SK-N-SH (cell line): ENCODE results near the gene THSD7B. TPM values are rescaled to one million over a fixed set of nuclear protein-coding genes. Genes with fewer than 3 reads are reported as not detected.

Experiments used
- CTCF ChIA-PET: fragments of 300-600, 350-600 bp; formaldehyde crosslinking; extraction: SDS; loops from one replicate; lab custom pipeline; 2021; lab: Yijun Ruan, JAX
- POLR2A ChIA-PET: fragments of 350-600 bp; sonication (Branson Sonifier 250); formaldehyde crosslinking; extraction: SDS; loops from one replicate; lab custom pipeline; 2020; ENCODE audit warnings: antibody characterized with exemption, inconsistent platforms; lab: Yijun Ruan, JAX
- DNase-seq: peaks from one replicate; pipeline ENCODE4 v3.0.0; 2012
- H2AFZ ChIP-seq: fragments of 200-600 bp; sonication (generic); 2 replicates; pipeline ENCODE4 v1.8.1; 2016; ENCODE audit warnings: antibody characterized with exemption, mild to moderate bottlenecking, low read depth
- H3F3A ChIP-seq: fragments of 200-600 bp; sonication (generic); replicated peaks from 2 replicates; pipeline ENCODE3; 2016; ENCODE audit warnings: antibody characterized with exemption, mild to moderate bottlenecking; ENCODE audit not compliant: insufficient read depth
- H3K27ac ChIP-seq, 2 experiments: fragments of 200-500 bp in 1 of 2; fragments of 200-600 bp in 1 of 2; sonication (Bioruptor generic) in 1 of 2; sonication (generic), shearing (Covaris generic) in 1 of 2; 2 replicates each; pipeline versions ENCODE4 v1.5.1 to v1.6.1; 2014 to 2016; ENCODE audit warnings: low read depth in 2 of 2, inconsistent platforms in 1 of 2, low read length in 1 of 2, mild to moderate bottlenecking in 1 of 2, mixed read lengths in 1 of 2
- H3K27me3 ChIP-seq: fragments of 200-600 bp; sonication (generic), shearing (Covaris generic); 2 replicates; pipeline ENCODE4 v1.6.1; 2016; ENCODE audit warnings: mixed run types; ENCODE audit not compliant: insufficient read depth
- H3K36me3 ChIP-seq, 2 experiments: fragments of 200-500 bp in 1 of 2; fragments of 200-600 bp in 1 of 2; sonication (Bioruptor generic) in 1 of 2; sonication (generic) in 1 of 2; replicated peaks in 1 of 2; 2 replicates each; pipeline versions ENCODE3 to v1.5.1; 2014 to 2016; ENCODE audit warnings: low read length in 1 of 2, mild to moderate bottlenecking in 1 of 2; ENCODE audit not compliant: insufficient read depth in 2 of 2, control insufficient read depth in 1 of 2
- H3K4me1 ChIP-seq, 2 experiments: fragments of 200-500 bp in 1 of 2; fragments of 200-600 bp in 1 of 2; sonication (Bioruptor generic) in 1 of 2; sonication (generic), shearing (Covaris generic) in 1 of 2; 2 replicates each; pipeline versions ENCODE4 v1.5.1 to v1.6.1; 2014 to 2016; ENCODE audit warnings: low read depth in 1 of 2, low read length in 1 of 2, mixed run types in 1 of 2; ENCODE audit not compliant: insufficient read depth in 2 of 2, control insufficient read depth in 1 of 2
- H3K4me2 ChIP-seq: fragments of 200-600 bp; sonication (generic), shearing (Covaris generic); 2 replicates; pipeline ENCODE4 v1.6.1; 2017; ENCODE audit warnings: mixed run types
- H3K4me3 ChIP-seq, 2 experiments: fragments of 200-500 bp in 1 of 2; fragments of 200-600 bp in 1 of 2; sonication (Bioruptor generic) in 1 of 2; sonication (generic), shearing (Covaris generic) in 1 of 2; 2 replicates each; pipeline versions ENCODE4 v1.5.1 to v1.8.1; 2014 to 2016; ENCODE audit warnings: low read depth in 2 of 2, inconsistent platforms in 1 of 2, low read length in 1 of 2, mild to moderate bottlenecking in 1 of 2, mixed read lengths in 1 of 2, moderate library complexity in 1 of 2
- H3K79me2 ChIP-seq: fragments of 200-600 bp; sonication (generic); 2 replicates; pipeline ENCODE4 v1.8.1; 2017; ENCODE audit warnings: mild to moderate bottlenecking; ENCODE audit not compliant: insufficient read depth
- H3K9ac ChIP-seq: fragments of 200-600 bp; sonication (generic); 2 replicates; pipeline ENCODE4 v1.6.1; 2017; ENCODE audit warnings: mixed run types
- H3K9me2 ChIP-seq: fragments of 200-600 bp; sonication (generic); 2 replicates; pipeline ENCODE4 v1.6.1; 2017; ENCODE audit warnings: mixed run types
- H3K9me3 ChIP-seq: fragments of 200-600 bp; sonication (generic); 2 replicates; pipeline ENCODE4 v1.6.1; 2017; ENCODE audit warnings: mixed run types, mild to moderate bottlenecking, moderate library complexity
- H4K20me1 ChIP-seq: fragments of 200-600 bp; sonication (generic); 2 replicates; pipeline ENCODE4 v1.6.1; 2017; ENCODE audit warnings: mild to moderate bottlenecking, mixed run types; ENCODE audit not compliant: insufficient read depth
- CTCF ChIP-seq: fragments of 200-600 bp; sonication (generic); IDR thresholded peaks from 2 replicates; pipeline ENCODE4 v1.6.1; 2017; ENCODE audit warnings: antibody characterized with exemption, mild to moderate bottlenecking, moderate library complexity
- ELF1 ChIP-seq: IDR thresholded peaks from 2 replicates; pipeline ENCODE4 v1.4.0; 2012
- FOSL2 ChIP-seq: IDR thresholded peaks from 2 replicates; pipeline ENCODE4 v1.4.0; 2012; ENCODE audit warnings: low read depth, mild to moderate bottlenecking, moderate library complexity, borderline replicate concordance
- GABPA ChIP-seq: IDR thresholded peaks from 2 replicates; pipeline ENCODE4 v1.4.0; 2012; ENCODE audit warnings: low read depth, mild to moderate bottlenecking
- GATA2 ChIP-seq: sonication (generic); formaldehyde crosslinking; IDR thresholded peaks from 2 replicates; pipeline ENCODE4 v1.5.0; 2020; ENCODE audit warnings: mild to moderate bottlenecking, missing genetic modification reagents
- JUND ChIP-seq: IDR thresholded peaks from 2 replicates; pipeline ENCODE4 v1.4.0; 2012
- NFIC ChIP-seq: IDR thresholded peaks from 2 replicates; pipeline ENCODE4 v1.4.0; 2012; ENCODE audit warnings: borderline replicate concordance
- POLR2AphosphoS5 ChIP-seq: IDR thresholded peaks from 2 replicates; pipeline ENCODE4 v1.6.1; 2012; ENCODE audit warnings: low read depth, low read length
- RAD21 ChIP-seq: IDR thresholded peaks from 2 replicates; pipeline ENCODE4 v1.6.1; 2012; ENCODE audit warnings: mild to moderate bottlenecking, low read length
- RXRA ChIP-seq: IDR thresholded peaks from 2 replicates; pipeline ENCODE4 v1.4.0; 2012; ENCODE audit warnings: low read depth, mild to moderate bottlenecking, borderline replicate concordance
- TAF1 ChIP-seq: IDR thresholded peaks from 2 replicates; pipeline ENCODE4 v1.6.1; 2012; ENCODE audit warnings: low read depth, mild to moderate bottlenecking, low read length, moderate library complexity, borderline replicate concordance
- TEAD4 ChIP-seq: IDR thresholded peaks from 2 replicates; pipeline ENCODE4 v1.4.0; 2012; ENCODE audit warnings: mild to moderate bottlenecking, borderline replicate concordance; ENCODE audit not compliant: insufficient read depth
- YY1 ChIP-seq: IDR thresholded peaks from 2 replicates; pipeline ENCODE4 v1.4.0; 2012; ENCODE audit warnings: low read depth, mild to moderate bottlenecking
- WGBS: methylation state at CpG from one replicate; pipeline ENCODE4 v1.1.6; 2017; ENCODE audit warnings: low lambda C conversion rate; 5-methylcytosine and 5-hydroxymethylcytosine counted together
- polyA plus RNA-seq, 3 experiments: library from polyadenylated mRNA; depleted of rRNA; stranded (reverse); fragments of >200 nt; gene quantifications; 2 replicates each; pipeline ENCODE4 v1.2.3, GENCODE V29; 2012
- TF ChIP-seq, protein P1 (sequence below): IDR thresholded peaks from 2 replicates; pipeline ENCODE4 v1.4.0; 2012; ENCODE audit warnings: low read depth, borderline replicate concordance
- TF ChIP-seq, protein P2 (sequence below): IDR thresholded peaks from 2 replicates; pipeline ENCODE4 v1.6.1; 2012; ENCODE audit warnings: mild to moderate bottlenecking, low read depth, low read length, moderate library complexity
- TF ChIP-seq, protein P3 (sequence below): IDR thresholded peaks from 2 replicates; pipeline ENCODE4 v1.4.0; 2012; ENCODE audit warnings: low read depth, borderline replicate concordance

The THSD7B gene
- polyA plus RNA-seq, 1 of the 3 experiments (the other 2 are of a cell fraction) = not detected

GRCh38 chr2:137521653-137522619, 756.6 kb downstream of the THSD7B start:
- Histone ChIP-seq H3F3A (no peaks in the 10 kb centered on the region), H4K20me1 (no peaks in the 10 kb centered on the region), H3K9me3 (no peaks in the 10 kb centered on the region), H3K9me2 (no peaks in the 10 kb centered on the region), H3K9ac (no peak overlapping the region), H3K79me2 (no peaks in the 10 kb centered on the region), H3K4me1 (no peaks in the 10 kb centered on the region), H3K36me3 (no peaks in the 10 kb centered on the region), H3K4me3 (no peak overlapping the region), H3K4me2 (no peak overlapping the region), H2AFZ (no peak overlapping the region), H3K27me3 (no peaks in the 10 kb centered on the region), H3K27ac (no peak overlapping the region)
- no peak for TF ChIP-seq NFIC
- TF ChIP-seq YY1 = no peak
- TF ChIP-seq TEAD4 = no peak
- TF ChIP-seq ELF1 = no peak
- no peak for TF ChIP-seq POLR2AphosphoS5
- TF ChIP-seq FOSL2 = no peak
- TF ChIP-seq, protein P1, sequence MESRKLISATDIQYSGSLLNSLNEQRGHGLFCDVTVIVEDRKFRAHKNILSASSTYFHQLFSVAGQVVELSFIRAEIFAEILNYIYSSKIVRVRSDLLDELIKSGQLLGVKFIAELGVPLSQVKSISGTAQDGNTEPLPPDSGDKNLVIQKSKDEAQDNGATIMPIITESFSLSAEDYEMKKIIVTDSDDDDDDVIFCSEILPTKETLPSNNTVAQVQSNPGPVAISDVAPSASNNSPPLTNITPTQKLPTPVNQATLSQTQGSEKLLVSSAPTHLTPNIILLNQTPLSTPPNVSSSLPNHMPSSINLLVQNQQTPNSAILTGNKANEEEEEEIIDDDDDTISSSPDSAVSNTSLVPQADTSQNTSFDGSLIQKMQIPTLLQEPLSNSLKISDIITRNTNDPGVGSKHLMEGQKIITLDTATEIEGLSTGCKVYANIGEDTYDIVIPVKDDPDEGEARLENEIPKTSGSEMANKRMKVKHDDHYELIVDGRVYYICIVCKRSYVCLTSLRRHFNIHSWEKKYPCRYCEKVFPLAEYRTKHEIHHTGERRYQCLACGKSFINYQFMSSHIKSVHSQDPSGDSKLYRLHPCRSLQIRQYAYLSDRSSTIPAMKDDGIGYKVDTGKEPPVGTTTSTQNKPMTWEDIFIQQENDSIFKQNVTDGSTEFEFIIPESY = no peak
- no peak for TF ChIP-seq JUND
- CTCF ChIA-PET = interaction anchor here (1.0 to 1.5 kb wide), 3 partner anchors 21 to 316 kb away, joined by 3 read pairs; no protein-coding TSS in a partner anchor
- 11% methylated on average over 2 of the region's 2 CpGs for WGBS
- POLR2A ChIA-PET = no interaction called here
- no peak for DNase-seq

- H3K9ac ChIP-seq = no peak overlapping the region
- ChIA-PET CTCF (interaction anchor here (1.0 kb wide), 1 partner anchor 20 kb away, joined by 3 read pairs; no protein-coding TSS in a partner anchor), POLR2A (no interaction called here)
- no peaks in the 10 kb centered on the region for H3K9me3 ChIP-seq
- H3K4me2 ChIP-seq = no peak overlapping the region
- 4% methylated on average over 1 of the region's 1 CpG for WGBS
- no peak overlapping the region for H3K4me3 ChIP-seq
- no peaks in the 10 kb centered on the region for H3K4me1 ChIP-seq
- H3K27ac ChIP-seq = no peak overlapping the region
- TF ChIP-seq, protein P2, sequence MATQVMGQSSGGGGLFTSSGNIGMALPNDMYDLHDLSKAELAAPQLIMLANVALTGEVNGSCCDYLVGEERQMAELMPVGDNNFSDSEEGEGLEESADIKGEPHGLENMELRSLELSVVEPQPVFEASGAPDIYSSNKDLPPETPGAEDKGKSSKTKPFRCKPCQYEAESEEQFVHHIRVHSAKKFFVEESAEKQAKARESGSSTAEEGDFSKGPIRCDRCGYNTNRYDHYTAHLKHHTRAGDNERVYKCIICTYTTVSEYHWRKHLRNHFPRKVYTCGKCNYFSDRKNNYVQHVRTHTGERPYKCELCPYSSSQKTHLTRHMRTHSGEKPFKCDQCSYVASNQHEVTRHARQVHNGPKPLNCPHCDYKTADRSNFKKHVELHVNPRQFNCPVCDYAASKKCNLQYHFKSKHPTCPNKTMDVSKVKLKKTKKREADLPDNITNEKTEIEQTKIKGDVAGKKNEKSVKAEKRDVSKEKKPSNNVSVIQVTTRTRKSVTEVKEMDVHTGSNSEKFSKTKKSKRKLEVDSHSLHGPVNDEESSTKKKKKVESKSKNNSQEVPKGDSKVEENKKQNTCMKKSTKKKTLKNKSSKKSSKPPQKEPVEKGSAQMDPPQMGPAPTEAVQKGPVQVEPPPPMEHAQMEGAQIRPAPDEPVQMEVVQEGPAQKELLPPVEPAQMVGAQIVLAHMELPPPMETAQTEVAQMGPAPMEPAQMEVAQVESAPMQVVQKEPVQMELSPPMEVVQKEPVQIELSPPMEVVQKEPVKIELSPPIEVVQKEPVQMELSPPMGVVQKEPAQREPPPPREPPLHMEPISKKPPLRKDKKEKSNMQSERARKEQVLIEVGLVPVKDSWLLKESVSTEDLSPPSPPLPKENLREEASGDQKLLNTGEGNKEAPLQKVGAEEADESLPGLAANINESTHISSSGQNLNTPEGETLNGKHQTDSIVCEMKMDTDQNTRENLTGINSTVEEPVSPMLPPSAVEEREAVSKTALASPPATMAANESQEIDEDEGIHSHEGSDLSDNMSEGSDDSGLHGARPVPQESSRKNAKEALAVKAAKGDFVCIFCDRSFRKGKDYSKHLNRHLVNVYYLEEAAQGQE = no peak
- TF ChIP-seq TAF1 (no peak), CTCF (no peak), ELF1 (no peak), GATA2 (CRISPR knock-in tag) (no peak), RXRA (no peak), RAD21 (no peak), GABPA (no peak)
- TF ChIP-seq, protein P3, sequence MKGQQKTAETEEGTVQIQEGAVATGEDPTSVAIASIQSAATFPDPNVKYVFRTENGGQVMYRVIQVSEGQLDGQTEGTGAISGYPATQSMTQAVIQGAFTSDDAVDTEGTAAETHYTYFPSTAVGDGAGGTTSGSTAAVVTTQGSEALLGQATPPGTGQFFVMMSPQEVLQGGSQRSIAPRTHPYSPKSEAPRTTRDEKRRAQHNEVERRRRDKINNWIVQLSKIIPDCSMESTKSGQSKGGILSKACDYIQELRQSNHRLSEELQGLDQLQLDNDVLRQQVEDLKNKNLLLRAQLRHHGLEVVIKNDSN = no peak
- H3F3A ChIP-seq = no peaks in the 10 kb centered on the region
- DNase-seq = no peak
- no peaks in the 10 kb centered on the region for H3K36me3 ChIP-seq
- H3K27me3 ChIP-seq = no peaks in the 10 kb centered on the region
- H2AFZ ChIP-seq = no peak overlapping the region
- no peaks in the 10 kb centered on the region for H4K20me1 ChIP-seq
- no peaks in the 10 kb centered on the region for H3K9me2 ChIP-seq
- no peaks in the 10 kb centered on the region for H3K79me2 ChIP-seq
Observed at GRCh38 chr2:137522620-137523011, 757.3 kb downstream of the THSD7B start.
